Measurements from ENCODE around the gene TSHR. TPM values are rescaled to one million over a fixed set of nuclear protein-coding genes. Genes with fewer than 3 reads are reported as not detected.
"Not testable (repeated sequence)": the region's sequence is repeated elsewhere in the genome, so short reads cannot be mapped to it uniquely, and the experiment has no call there.

TSHR gene
- total and polyA plus RNA-seq, 2 donors, result 10.3 to 20.1 TPM

DNA sequence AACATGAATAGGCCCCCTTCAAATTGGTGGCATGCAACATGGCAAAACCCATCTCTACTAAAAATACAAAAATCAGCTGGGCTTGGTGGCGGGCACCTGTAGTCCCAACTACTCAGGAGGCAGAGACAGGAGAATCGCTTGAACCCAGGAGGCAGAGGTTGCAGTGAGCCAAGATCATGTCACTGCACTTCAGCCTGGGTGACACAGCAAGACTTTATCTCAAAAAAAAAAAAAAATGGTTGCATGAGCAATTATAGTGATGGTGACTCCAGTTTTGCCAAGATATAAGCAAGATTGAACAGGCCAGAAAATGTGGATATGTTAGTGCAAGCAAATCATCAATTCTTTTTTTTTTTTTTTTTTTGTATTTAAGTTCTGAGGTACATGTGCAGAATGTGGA lies 63.7 kb downstream of the TSHR start:
- not testable (repeated sequence) for H3K9me3 ChIP-seq (ENCODE audit: control insufficient read depth in 2 of 2, insufficient read depth in 1 of 2, low read length in 1 of 2); H3K27ac ChIP-seq (ENCODE audit: low read depth in 1 of 2, low read length in 1 of 2); H3K27me3 ChIP-seq (ENCODE audit: control insufficient read depth in 2 of 2, insufficient read depth in 1 of 2, low read length in 1 of 2); H3K4me3 ChIP-seq (ENCODE audit: low read length in 2 of 2); H3K4me1 ChIP-seq (ENCODE audit: control insufficient read depth in 2 of 2, insufficient read depth in 2 of 2, low read length in 2 of 2); DNase-seq (ENCODE audit: low read depth in 6 of 9, low spot score in 9 of 9); H3K36me3 ChIP-seq (ENCODE audit: control insufficient read depth in 2 of 2, insufficient read depth in 2 of 2, low read length in 1 of 2)
- 99% methylated on average over 2 of the region's 2 CpGs for WGBS

DNA sequence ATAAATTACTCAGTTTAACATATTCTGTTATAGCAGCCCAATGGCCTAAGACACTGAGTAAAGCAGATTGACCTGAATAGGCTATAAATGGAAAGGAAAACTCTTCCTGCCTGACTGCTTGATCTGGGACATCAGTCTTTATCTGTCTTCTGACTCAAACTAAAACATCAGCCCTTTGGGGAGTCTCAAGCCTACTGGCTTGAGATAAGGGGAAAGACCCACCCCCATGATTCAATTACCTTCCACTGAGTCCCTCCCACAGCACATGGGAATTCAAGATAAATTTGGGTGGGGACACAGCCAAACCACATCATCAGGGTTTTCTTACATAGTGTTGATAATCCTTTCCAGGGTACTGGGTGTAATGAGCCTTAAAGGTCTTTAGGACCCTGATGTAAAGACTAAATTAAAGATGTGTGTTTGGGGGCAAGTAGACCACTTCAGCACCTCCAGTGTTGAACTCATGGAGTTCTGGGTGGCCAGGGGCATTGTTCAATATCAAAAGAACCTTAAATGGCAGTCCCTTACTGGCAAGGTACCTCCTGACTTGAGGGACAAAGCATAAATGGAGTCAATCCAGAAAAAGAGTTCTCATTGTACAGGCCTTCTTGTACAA lies 67.8 kb downstream of the TSHR start:
- Histone ChIP-seq H3K27me3 (ENCODE audit: control insufficient read depth in 2 of 2, insufficient read depth in 1 of 2, low read length in 1 of 2) (no peaks in the 10 kb centered on the region), H3K27ac (ENCODE audit: low read depth in 1 of 2, low read length in 1 of 2) (no peak overlapping the region), H3K4me1 (ENCODE audit: control insufficient read depth in 2 of 2, insufficient read depth in 2 of 2, low read length in 2 of 2) (no peaks in the 10 kb centered on the region), H3K4me3 (ENCODE audit: low read length in 2 of 2) (no peak overlapping the region), H3K36me3 (ENCODE audit: control insufficient read depth in 2 of 2, insufficient read depth in 2 of 2, low read length in 1 of 2) (no peaks in the 10 kb centered on the region), H3K9me3 (ENCODE audit: control insufficient read depth in 2 of 2, insufficient read depth in 1 of 2, low read length in 1 of 2) (no peaks in the 10 kb centered on the region)
- DNase-seq (ENCODE audit: low read depth in 6 of 9, low spot score in 9 of 9), result no peak

DNA sequence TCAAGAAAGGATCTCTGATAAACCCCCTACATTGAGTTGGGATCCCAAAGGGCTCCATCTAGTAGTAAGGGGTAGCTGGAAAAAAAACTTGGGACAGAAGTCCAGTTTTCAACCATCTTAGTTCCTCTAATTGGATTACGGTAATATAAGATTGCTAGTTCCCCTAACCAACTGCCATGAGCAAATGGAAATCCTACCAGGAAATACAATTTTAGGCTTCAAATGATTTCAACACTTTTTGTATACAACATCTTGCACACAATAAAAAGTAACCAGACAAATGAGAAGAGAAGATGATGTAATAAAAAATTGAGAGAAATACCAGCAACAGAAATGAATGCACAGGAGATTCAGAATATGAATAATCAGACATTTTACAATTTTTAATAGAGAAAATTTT lies 73.0 kb downstream of the TSHR start:
- Histone ChIP-seq H3K27ac (ENCODE audit: low read depth in 1 of 2, low read length in 1 of 2) (no peak overlapping the region), H3K36me3 (ENCODE audit: control insufficient read depth in 2 of 2, insufficient read depth in 2 of 2, low read length in 1 of 2) (peaks cover 0 to 3% of the 10 kb centered on the region in 2 donors), H3K4me1 (ENCODE audit: control insufficient read depth in 2 of 2, insufficient read depth in 2 of 2, low read length in 2 of 2) (peaks cover 7 to 8% of the 10 kb centered on the region in 2 donors), H3K4me3 (ENCODE audit: low read length in 2 of 2) (no peak overlapping the region), H3K9me3 (ENCODE audit: control insufficient read depth in 2 of 2, insufficient read depth in 1 of 2, low read length in 1 of 2) (no peaks in the 10 kb centered on the region), H3K27me3 (ENCODE audit: control insufficient read depth in 2 of 2, insufficient read depth in 1 of 2, low read length in 1 of 2) (no peaks in the 10 kb centered on the region)
- 87% methylated on average over 1 of the region's 1 CpG for WGBS
- DNase-seq (ENCODE audit: low read depth in 6 of 9, low spot score in 9 of 9), result no peak

- peaks cover 0 to 3% of the 10 kb centered on the region in 2 donors for H3K36me3 ChIP-seq (ENCODE audit: control insufficient read depth in 2 of 2, insufficient read depth in 2 of 2, low read length in 1 of 2)
- DNase-seq (ENCODE audit: low read depth in 6 of 9, low spot score in 9 of 9), result no peak
- no peak overlapping the region for H3K4me3 ChIP-seq (ENCODE audit: low read length in 2 of 2)
- WGBS, result 70% methylated on average over 3 of the region's 3 CpGs
- H3K9me3 ChIP-seq (ENCODE audit: control insufficient read depth in 2 of 2, insufficient read depth in 1 of 2, low read length in 1 of 2), result no peaks in the 10 kb centered on the region
- peaks cover 7 to 8% of the 10 kb centered on the region in 2 donors for H3K4me1 ChIP-seq (ENCODE audit: control insufficient read depth in 2 of 2, insufficient read depth in 2 of 2, low read length in 2 of 2)
- H3K27ac ChIP-seq (ENCODE audit: low read depth in 1 of 2, low read length in 1 of 2), result no peak overlapping the region
- H3K27me3 ChIP-seq (ENCODE audit: control insufficient read depth in 2 of 2, insufficient read depth in 1 of 2, low read length in 1 of 2), result no peaks in the 10 kb centered on the region
Measured at GRCh38 chr14:81031488-81031887, 76.1 kb downstream of the TSHR start.

- H3K9me3 ChIP-seq (ENCODE audit: control insufficient read depth in 2 of 2, insufficient read depth in 1 of 2, low read length in 1 of 2), result no peaks in the 10 kb centered on the region
- H3K4me1 ChIP-seq (ENCODE audit: control insufficient read depth in 2 of 2, insufficient read depth in 2 of 2, low read length in 2 of 2), result peaks cover 7 to 8% of the 10 kb centered on the region in 2 donors
- peak overlapping the region in 1 of 2 donors; percentile 42 for H3K27ac ChIP-seq (ENCODE audit: low read depth in 1 of 2, low read length in 1 of 2)
- no peak overlapping the region for H3K4me3 ChIP-seq (ENCODE audit: low read length in 2 of 2)
- 42% methylated on average over 1 of the region's 1 CpG for WGBS
- DNase-seq (ENCODE audit: low read depth in 6 of 9, low spot score in 9 of 9), result peak in 3 of 9 donors; percentile 4 to 27 (median 19)
- peaks cover 0 to 3% of the 10 kb centered on the region in 2 donors for H3K36me3 ChIP-seq (ENCODE audit: control insufficient read depth in 2 of 2, insufficient read depth in 2 of 2, low read length in 1 of 2)
- no peaks in the 10 kb centered on the region for H3K27me3 ChIP-seq (ENCODE audit: control insufficient read depth in 2 of 2, insufficient read depth in 1 of 2, low read length in 1 of 2)
Measured at GRCh38 chr14:81033698-81034240, 78.3 kb downstream of the TSHR start.

- Histone ChIP-seq H3K36me3 (ENCODE audit: control insufficient read depth in 2 of 2, insufficient read depth in 2 of 2, low read length in 1 of 2) (no peaks in the 10 kb centered on the region), H3K4me1 (ENCODE audit: control insufficient read depth in 2 of 2, insufficient read depth in 2 of 2, low read length in 2 of 2) (no peaks in the 10 kb centered on the region), H3K27me3 (ENCODE audit: control insufficient read depth in 2 of 2, insufficient read depth in 1 of 2, low read length in 1 of 2) (no peaks in the 10 kb centered on the region), H3K27ac (ENCODE audit: low read depth in 1 of 2, low read length in 1 of 2) (no peak overlapping the region), H3K9me3 (ENCODE audit: control insufficient read depth in 2 of 2, insufficient read depth in 1 of 2, low read length in 1 of 2) (no peaks in the 10 kb centered on the region), H3K4me3 (ENCODE audit: low read length in 2 of 2) (no peak overlapping the region)
- 87% methylated on average over 1 of the region's 1 CpG for WGBS
- no peak for DNase-seq (ENCODE audit: low read depth in 6 of 9, low spot score in 9 of 9)
Measured at GRCh38 chr14:81042438-81042837, 87.0 kb downstream of the TSHR start.

DNA sequence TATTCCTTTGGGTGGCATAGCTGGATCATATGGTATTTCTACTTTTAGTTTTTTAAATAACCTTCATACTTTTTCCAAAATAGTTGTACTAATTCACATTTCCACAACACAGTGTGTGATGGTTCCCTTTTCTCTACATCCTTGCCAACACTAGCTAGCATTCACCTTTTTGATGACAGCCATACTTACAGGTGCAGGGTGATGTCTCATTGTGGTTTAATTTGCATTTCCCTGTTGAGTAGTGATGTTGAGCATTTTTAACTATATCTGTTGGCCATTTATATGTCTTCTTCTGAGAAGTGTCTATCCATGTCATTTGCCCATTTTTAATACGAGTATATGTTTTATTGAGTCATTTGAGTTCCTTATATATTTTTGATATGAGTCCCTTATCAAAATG lies 96.1 kb downstream of the TSHR start:
- Histone ChIP-seq H3K4me1 (ENCODE audit: control insufficient read depth in 2 of 2, insufficient read depth in 2 of 2, low read length in 2 of 2) (no peaks in the 10 kb centered on the region), H3K27ac (ENCODE audit: low read depth in 1 of 2, low read length in 1 of 2) (no peak overlapping the region), H3K27me3 (ENCODE audit: control insufficient read depth in 2 of 2, insufficient read depth in 1 of 2, low read length in 1 of 2) (no peaks in the 10 kb centered on the region), H3K4me3 (ENCODE audit: low read length in 2 of 2) (no peak overlapping the region), H3K9me3 (ENCODE audit: control insufficient read depth in 2 of 2, insufficient read depth in 1 of 2, low read length in 1 of 2) (peaks cover 5 to 12% of the 10 kb centered on the region in 2 donors), H3K36me3 (ENCODE audit: control insufficient read depth in 2 of 2, insufficient read depth in 2 of 2, low read length in 1 of 2) (no peaks in the 10 kb centered on the region)
- DNase-seq (ENCODE audit: low read depth in 6 of 9, low spot score in 9 of 9), result no peak
- 99% methylated on average over 1 of the region's 1 CpG for WGBS

- not testable (repeated sequence) for H3K36me3 ChIP-seq (ENCODE audit: control insufficient read depth in 2 of 2, insufficient read depth in 2 of 2, low read length in 1 of 2); H3K27me3 ChIP-seq (ENCODE audit: control insufficient read depth in 2 of 2, insufficient read depth in 1 of 2, low read length in 1 of 2); H3K4me3 ChIP-seq (ENCODE audit: low read length in 2 of 2); DNase-seq (ENCODE audit: low read depth in 6 of 9, low spot score in 9 of 9); H3K4me1 ChIP-seq (ENCODE audit: control insufficient read depth in 2 of 2, insufficient read depth in 2 of 2, low read length in 2 of 2); H3K27ac ChIP-seq (ENCODE audit: low read depth in 1 of 2, low read length in 1 of 2)
- peaks cover 5 to 12% of the 10 kb centered on the region in 2 donors for H3K9me3 ChIP-seq (ENCODE audit: control insufficient read depth in 2 of 2, insufficient read depth in 1 of 2, low read length in 1 of 2)
- 98% methylated on average over 2 of the region's 2 CpGs for WGBS
Measured at GRCh38 chr14:81054057-81054456, 98.6 kb downstream of the TSHR start.

GRCh38 chr14:81055971-81056370 lies 100.5 kb downstream of the TSHR start:
- Histone ChIP-seq H3K27ac (ENCODE audit: low read depth in 1 of 2, low read length in 1 of 2) (no peak overlapping the region), H3K4me1 (ENCODE audit: control insufficient read depth in 2 of 2, insufficient read depth in 2 of 2, low read length in 2 of 2) (no peaks in the 10 kb centered on the region), H3K36me3 (ENCODE audit: control insufficient read depth in 2 of 2, insufficient read depth in 2 of 2, low read length in 1 of 2) (no peaks in the 10 kb centered on the region), H3K27me3 (ENCODE audit: control insufficient read depth in 2 of 2, insufficient read depth in 1 of 2, low read length in 1 of 2) (no peaks in the 10 kb centered on the region), H3K9me3 (ENCODE audit: control insufficient read depth in 2 of 2, insufficient read depth in 1 of 2, low read length in 1 of 2) (peaks cover 5 to 12% of the 10 kb centered on the region in 2 donors), H3K4me3 (ENCODE audit: low read length in 2 of 2) (no peak overlapping the region)
- over 99% methylated on average over 5 of the region's 5 CpGs for WGBS
- no peak for DNase-seq (ENCODE audit: low read depth in 6 of 9, low spot score in 9 of 9)
